Brain microvascular endothelial cell (primary cell): ENCODE results near the gene RPL18.

ENCODE experiments used
- DNase-seq: peaks from one replicate; pipeline ENCODE4 v3.0.0-alpha.2; 2020
- H3K27ac ChIP-seq: fragments of 250-450 bp; sonication (Bioruptor Pico); 2 replicates; pipeline ENCODE4 v1.5.1; 2020; ENCODE audit warnings: mild to moderate bottlenecking, moderate library complexity
- H3K27me3 ChIP-seq: fragments of 250-450 bp; sonication (Bioruptor Pico); replicated peaks from 2 replicates; pipeline ENCODE4 v1.5.1; 2020; ENCODE audit warnings: mild to moderate bottlenecking
- H3K36me3 ChIP-seq: fragments of 250-450 bp; sonication (Bioruptor Pico); replicated peaks from 2 replicates; pipeline ENCODE4 v1.5.1; 2020; ENCODE audit warnings: mild to moderate bottlenecking
- H3K4me3 ChIP-seq: 2 replicates; pipeline ENCODE4 v1.5.1; 2011; ENCODE audit warnings: low read depth, mild to moderate bottlenecking, control low read depth, low read length, moderate library complexity
- in situ Hi-C: cut with HindIII; loops from 2 replicates; pipeline ENCODE4 v1.10.0; 2017; ENCODE audit warnings: low sequenced_read_pairs, low pct_ligation_motif_present
- TF ChIP-seq, protein P1 (sequence below): IDR thresholded peaks from 2 replicates; pipeline ENCODE4 v1.5.1; 2011; ENCODE audit warnings: low read depth, mild to moderate bottlenecking, moderate library complexity, low read length, control low read depth, inconsistent platforms; ENCODE audit errors: missing control alignments

The RPL18 gene

DNA sequence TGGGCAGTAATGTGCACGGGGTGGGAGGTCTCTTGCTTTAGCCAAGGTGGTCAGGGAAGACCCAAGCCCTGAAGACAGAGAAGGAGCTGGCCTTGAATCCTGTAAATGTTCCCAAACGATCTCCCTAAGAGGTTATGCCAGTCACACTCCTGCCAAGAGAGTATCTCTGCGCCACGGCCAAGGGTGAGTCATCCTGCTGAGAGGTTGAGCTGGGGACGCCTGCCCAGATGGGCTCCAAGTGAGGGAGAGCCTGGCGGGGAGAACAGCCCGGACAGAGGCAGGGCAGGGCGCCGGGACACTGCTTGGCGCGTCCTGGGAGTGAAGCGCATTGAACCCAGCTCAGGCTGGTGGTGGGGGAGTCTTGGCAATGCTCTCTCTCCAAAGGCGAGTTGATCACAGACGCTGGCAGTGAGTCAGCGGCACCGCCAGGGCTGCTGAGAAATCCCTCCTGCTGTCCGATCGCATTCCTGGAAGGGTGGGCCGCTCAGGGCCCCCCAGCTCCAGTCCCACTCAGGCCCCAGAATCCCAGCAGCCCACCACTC, 50.6 kb downstream of the RPL18 start:
- Histone ChIP-seq H3K27me3 (no peaks in the 10 kb centered on the region), H3K36me3 (no peaks in the 10 kb centered on the region), H3K4me3 (peak overlapping the region; percentile 22), H3K27ac (no peak overlapping the region)
- in situ Hi-C loops: no loop called here
- DNase-seq: peak; percentile 70
- TF ChIP-seq, protein P1, sequence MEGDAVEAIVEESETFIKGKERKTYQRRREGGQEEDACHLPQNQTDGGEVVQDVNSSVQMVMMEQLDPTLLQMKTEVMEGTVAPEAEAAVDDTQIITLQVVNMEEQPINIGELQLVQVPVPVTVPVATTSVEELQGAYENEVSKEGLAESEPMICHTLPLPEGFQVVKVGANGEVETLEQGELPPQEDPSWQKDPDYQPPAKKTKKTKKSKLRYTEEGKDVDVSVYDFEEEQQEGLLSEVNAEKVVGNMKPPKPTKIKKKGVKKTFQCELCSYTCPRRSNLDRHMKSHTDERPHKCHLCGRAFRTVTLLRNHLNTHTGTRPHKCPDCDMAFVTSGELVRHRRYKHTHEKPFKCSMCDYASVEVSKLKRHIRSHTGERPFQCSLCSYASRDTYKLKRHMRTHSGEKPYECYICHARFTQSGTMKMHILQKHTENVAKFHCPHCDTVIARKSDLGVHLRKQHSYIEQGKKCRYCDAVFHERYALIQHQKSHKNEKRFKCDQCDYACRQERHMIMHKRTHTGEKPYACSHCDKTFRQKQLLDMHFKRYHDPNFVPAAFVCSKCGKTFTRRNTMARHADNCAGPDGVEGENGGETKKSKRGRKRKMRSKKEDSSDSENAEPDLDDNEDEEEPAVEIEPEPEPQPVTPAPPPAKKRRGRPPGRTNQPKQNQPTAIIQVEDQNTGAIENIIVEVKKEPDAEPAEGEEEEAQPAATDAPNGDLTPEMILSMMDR: no peak
